Endothelial cell (in vitro differentiated cells): ENCODE results near the gene COX7B. TPM values are rescaled to one million over a fixed set of nuclear protein-coding genes. Genes with fewer than 3 reads are reported as not detected.
"Not testable (repeated sequence)": the region's sequence is repeated elsewhere in the genome, so short reads cannot be mapped to it uniquely, and the experiment has no call there.

Source experiments
- DNase-seq: peaks from one replicate; pipeline ENCODE4 v3.0.0; 2021; ENCODE audit warnings: low spot score
- H3K27ac Mint-ChIP-seq: one replicate; pipeline ENCODE4 v1.8.0; 2021; ENCODE audit warnings: mixed read lengths, inconsistent platforms; ENCODE audit not compliant: unreplicated experiment
- H3K27me3 Mint-ChIP-seq: one replicate; pipeline ENCODE4 v1.8.0; 2021; ENCODE audit warnings: mild to moderate bottlenecking, moderate library complexity, mixed read lengths, inconsistent platforms; ENCODE audit not compliant: unreplicated experiment
- H3K36me3 Mint-ChIP-seq: one replicate; pipeline ENCODE4 v1.8.0; 2021; ENCODE audit warnings: mild to moderate bottlenecking, low read depth, mixed read lengths, inconsistent platforms; ENCODE audit not compliant: unreplicated experiment
- H3K4me1 Mint-ChIP-seq: one replicate; pipeline ENCODE4 v1.8.0; 2021; ENCODE audit warnings: mild to moderate bottlenecking, mixed read lengths, inconsistent platforms; ENCODE audit not compliant: unreplicated experiment
- H3K4me3 Mint-ChIP-seq: one replicate; pipeline ENCODE4 v1.8.0; 2021; ENCODE audit warnings: mild to moderate bottlenecking, mixed read lengths, inconsistent platforms; ENCODE audit not compliant: unreplicated experiment
- H3K9me3 Mint-ChIP-seq: one replicate; pipeline ENCODE4 v1.8.0; 2021; ENCODE audit warnings: mixed read lengths, inconsistent platforms; ENCODE audit not compliant: unreplicated experiment
- CTCF ChIP-seq: fragments of 200-600 bp; sonication (generic); IDR thresholded peaks from one replicate; pipeline ENCODE4 v1.5.0; 2021; ENCODE audit warnings: antibody characterized with exemption; ENCODE audit not compliant: unreplicated experiment
- total RNA-seq: library from RNA; stranded (reverse); fragmentation: NEBNext Ultra II Directional; extraction: Animal tissue kit (Norgen Biotek cat#: 25700); gene quantifications from one replicate; pipeline ENCODE4 v1.2.1, GENCODE V29; 2021; ENCODE audit not compliant: unreplicated experiment

The COX7B gene
- total RNA-seq, 1 donor from 2014 or later, result 155 TPM

GRCh38 chrX:77917294-77917933 lies 18.1 kb downstream of the COX7B start:
- H3K27ac Mint-ChIP-seq, result no peak overlapping the region
- H3K4me1 Mint-ChIP-seq, result no peaks in the 10 kb centered on the region
- H3K36me3 Mint-ChIP-seq, result no peaks in the 10 kb centered on the region
- H3K9me3 Mint-ChIP-seq, result no peaks in the 10 kb centered on the region
- no peak overlapping the region for H3K4me3 Mint-ChIP-seq
- no peaks in the 10 kb centered on the region for H3K27me3 Mint-ChIP-seq
- no peak for DNase-seq
- no peak for TF ChIP-seq CTCF

GRCh38 chrX:77918568-77918967 lies 19.3 kb downstream of the COX7B start:
- DNase-seq, result no peak
- H3K36me3 Mint-ChIP-seq, result no peaks in the 10 kb centered on the region
- no peak overlapping the region for H3K27ac Mint-ChIP-seq
- no peaks in the 10 kb centered on the region for H3K27me3 Mint-ChIP-seq
- no peaks in the 10 kb centered on the region for H3K4me1 Mint-ChIP-seq
- no peaks in the 10 kb centered on the region for H3K9me3 Mint-ChIP-seq
- H3K4me3 Mint-ChIP-seq, result no peak overlapping the region
- TF ChIP-seq CTCF, result no peak

- H3K4me3 Mint-ChIP-seq, H3K4me1 Mint-ChIP-seq, DNase-seq, H3K9me3 Mint-ChIP-seq, H3K27ac Mint-ChIP-seq, H3K27me3 Mint-ChIP-seq, H3K36me3 Mint-ChIP-seq: not testable (repeated sequence)
These were observed 20.1 kb downstream of the COX7B start for GRCh38 chrX:77919370-77919769.

- Mint-ChIP-seq H3K4me3 (no peak overlapping the region), H3K27me3 (no peaks in the 10 kb centered on the region), H3K27ac (no peak overlapping the region), H3K36me3 (no peaks in the 10 kb centered on the region), H3K9me3 (no peaks in the 10 kb centered on the region), H3K4me1 (no peaks in the 10 kb centered on the region)
- TF ChIP-seq CTCF, result no peak
- DNase-seq, result no peak
These were observed 23.5 kb downstream of the COX7B start for GRCh38 chrX:77922787-77923186.

- H3K9me3 Mint-ChIP-seq, result no peaks in the 10 kb centered on the region
- TF ChIP-seq CTCF, result no peak
- peaks cover 3% of the 10 kb centered on the region for H3K4me1 Mint-ChIP-seq
- H3K27ac Mint-ChIP-seq, result no peak overlapping the region
- no peaks in the 10 kb centered on the region for H3K27me3 Mint-ChIP-seq
- no peak overlapping the region for H3K4me3 Mint-ChIP-seq
- H3K36me3 Mint-ChIP-seq, result no peaks in the 10 kb centered on the region
- DNase-seq, result no peak
These were observed 25.1 kb downstream of the COX7B start for GRCh38 chrX:77924320-77924859.
